Neural cell (in vitro differentiated cells): Measurements from ENCODE around the gene LRRC14B. TPM values are rescaled to one million over a fixed set of nuclear protein-coding genes. Genes with fewer than 3 reads are reported as not detected.
"Not testable (repeated sequence)": the region's sequence is repeated elsewhere in the genome, so short reads cannot be mapped to it uniquely, and the experiment has no call there.

Experiments
- H2AFZ ChIP-seq: fragments of 200-600, 300-800 bp; sonication (generic), shearing (Covaris generic); 2 replicates; pipeline ENCODE4 v1.6.0; 2014; ENCODE audit warnings: low read depth, mild to moderate bottlenecking, antibody characterized with exemption, low read length, moderate library complexity
- H3F3A ChIP-seq: fragments of 200-600 bp; shearing (Covaris generic); 2 replicates; pipeline ENCODE4 v1.6.1; 2016; ENCODE audit warnings: mild to moderate bottlenecking, moderate library complexity, mixed read lengths, antibody characterized with exemption, low read length; ENCODE audit not compliant: insufficient read depth, poor library complexity, severe bottlenecking
- H3K27ac ChIP-seq: fragments of 200-600, 300-800 bp; sonication (generic), shearing (Covaris generic); 2 replicates; pipeline ENCODE4 v1.5.1; 2014; ENCODE audit warnings: mild to moderate bottlenecking, low read length, moderate library complexity
- H3K27me3 ChIP-seq: fragments of 300-800, 200-600 bp; sonication (generic), shearing (Covaris generic); 2 replicates; pipeline ENCODE4 v1.6.0; 2014; ENCODE audit warnings: mild to moderate bottlenecking, low read depth, low read length, moderate library complexity; ENCODE audit not compliant: insufficient read depth
- H3K36me3 ChIP-seq: fragments of 300-800, 200-600 bp; sonication (generic), shearing (Covaris generic); 2 replicates; pipeline ENCODE4 v1.5.1; 2014; ENCODE audit warnings: mild to moderate bottlenecking, antibody characterized with exemption, low read length, moderate library complexity; ENCODE audit not compliant: insufficient read depth
- H3K4me2 ChIP-seq: fragments of 300-800, 200-600 bp; sonication (generic), shearing (Covaris generic); 2 replicates; pipeline ENCODE4 v1.6.0; 2014; ENCODE audit warnings: mild to moderate bottlenecking, low read length
- H3K4me3 ChIP-seq: fragments of 300-800, 200-600 bp; sonication (generic), shearing (Covaris generic); 2 replicates; pipeline ENCODE4 v1.5.1; 2014; ENCODE audit warnings: mild to moderate bottlenecking, low read length, moderate library complexity
- H3K79me2 ChIP-seq: fragments of 200-600 bp; shearing (Covaris generic); replicated peaks from 2 replicates; pipeline ENCODE4 v1.6.0; 2014; ENCODE audit warnings: mild to moderate bottlenecking, low read length, moderate library complexity; ENCODE audit not compliant: insufficient read depth
- H3K9ac ChIP-seq: fragments of 300-800, 200-600 bp; sonication (generic), shearing (Covaris generic); 2 replicates; pipeline ENCODE4 v1.6.1; 2016; ENCODE audit warnings: mild to moderate bottlenecking, low read length, mixed read lengths
- H3K9me2 ChIP-seq: fragments of 200-600 bp; shearing (Covaris generic); 2 replicates; pipeline ENCODE4 v1.6.1; 2016; ENCODE audit warnings: mild to moderate bottlenecking, low read length, mixed read lengths; ENCODE audit not compliant: insufficient read depth
- H3K9me3 ChIP-seq: fragments of 200-600, 300-800 bp; sonication (generic), shearing (Covaris generic); 2 replicates; pipeline ENCODE4 v1.6.1; 2016; ENCODE audit warnings: mild to moderate bottlenecking, mixed run types, low read length, moderate library complexity, mixed read lengths
- H4K20me1 ChIP-seq: fragments of 200-600 bp; shearing (Covaris generic); 2 replicates; pipeline ENCODE4 v1.6.1; 2016; ENCODE audit warnings: mild to moderate bottlenecking, mixed run types; ENCODE audit not compliant: insufficient read depth
- CTCF ChIP-seq: fragments of 450-650 bp; IDR thresholded peaks from 2 replicates; pipeline ENCODE4 v1.5.1; 2014; ENCODE audit warnings: antibody characterized with exemption, mild to moderate bottlenecking, moderate library complexity; ENCODE audit not compliant: poor library complexity, severe bottlenecking
- EP300 ChIP-seq: fragments of 450-650 bp; conservative IDR thresholded peaks from 2 replicates; pipeline ENCODE4 v1.6.1; 2014; ENCODE audit warnings: antibody characterized with exemption, mild to moderate bottlenecking, moderate library complexity; ENCODE audit not compliant: poor library complexity, severe bottlenecking
- EZH2 ChIP-seq: fragments of 200-600, 300-800 bp; shearing (Covaris generic), sonication (generic); IDR thresholded peaks from 2 replicates; pipeline ENCODE4 v1.6.1; 2014; ENCODE audit warnings: antibody characterized with exemption, low read length, borderline replicate concordance, mild to moderate bottlenecking; ENCODE audit not compliant: insufficient read depth, poor library complexity, severe bottlenecking
- MXI1 ChIP-seq: fragments of 450-650 bp; conservative IDR thresholded peaks from 2 replicates; pipeline ENCODE4 v1.6.1; 2014; ENCODE audit warnings: antibody characterized with exemption, mild to moderate bottlenecking; ENCODE audit not compliant: poor library complexity, severe bottlenecking
- POLR2AphosphoS5 ChIP-seq: IDR thresholded peaks from 2 replicates; pipeline ENCODE4 v1.6.1; 2012
- RAD21 ChIP-seq: fragments of 450-650 bp; conservative IDR thresholded peaks from 2 replicates; pipeline ENCODE4 v1.6.1; 2014; ENCODE audit warnings: antibody characterized with exemption, mild to moderate bottlenecking, moderate library complexity
- SMC3 ChIP-seq: fragments of 450-650 bp; conservative IDR thresholded peaks from 2 replicates; pipeline ENCODE4 v1.6.1; 2014; ENCODE audit warnings: antibody characterized with exemption, mild to moderate bottlenecking, moderate library complexity; ENCODE audit not compliant: poor library complexity
- TAF1 ChIP-seq: IDR thresholded peaks from 2 replicates; pipeline ENCODE4 v1.6.1; 2012; ENCODE audit warnings: low read depth
- polyA plus RNA-seq: library from polyadenylated mRNA; depleted of rRNA; stranded (reverse); fragments of >200 nt; gene quantifications from 2 replicates; pipeline ENCODE4 v1.2.3, GENCODE V29; 2014

LRRC14B gene
- polyA plus RNA-seq, 1 donor from 2014 or later: not detected

- Histone ChIP-seq H4K20me1 (no peaks in the 10 kb centered on the region), H3K4me2 (no peak overlapping the region), H3K27me3 (no peaks in the 10 kb centered on the region), H3K9me2 (no peaks in the 10 kb centered on the region), H3F3A (no peaks in the 10 kb centered on the region), H3K9me3 (no peaks in the 10 kb centered on the region), H2AFZ (no peak overlapping the region), H3K4me3 (no peak overlapping the region), H3K27ac (no peak overlapping the region), H3K36me3 (no peaks in the 10 kb centered on the region), H3K79me2 (no peaks in the 10 kb centered on the region), H3K9ac (no peak overlapping the region)
- TF ChIP-seq EZH2 (no peak), EP300 (no peak), SMC3 (no peak), CTCF (no peak), TAF1 (no peak), RAD21 (no peak)
Measured at GRCh38 chr5:231661-232060, 40.4 kb downstream of the LRRC14B start.

- H3K27me3 ChIP-seq, H3F3A ChIP-seq, H3K9ac ChIP-seq, H4K20me1 ChIP-seq, H3K9me2 ChIP-seq, H3K79me2 ChIP-seq, H3K4me3 ChIP-seq, H3K9me3 ChIP-seq, H3K4me2 ChIP-seq, H2AFZ ChIP-seq, H3K27ac ChIP-seq, H3K36me3 ChIP-seq: not testable (repeated sequence)
Measured at GRCh38 chr5:233426-233825, 42.1 kb downstream of the LRRC14B start.

- no peaks in the 10 kb centered on the region for H4K20me1 ChIP-seq
- no peak overlapping the region for H3K4me3 ChIP-seq
- TF ChIP-seq EZH2: no peak
- TF ChIP-seq CTCF: no peak
- no peak for TF ChIP-seq RAD21
- TF ChIP-seq POLR2AphosphoS5: no peak
- TF ChIP-seq MXI1: no peak
- TF ChIP-seq SMC3: no peak
- H3K36me3 ChIP-seq: no peaks in the 10 kb centered on the region
- H3K27ac ChIP-seq: no peak overlapping the region
- no peak overlapping the region for H3K9ac ChIP-seq
- H3K9me3 ChIP-seq: no peaks in the 10 kb centered on the region
- no peak overlapping the region for H3K4me2 ChIP-seq
- no peaks in the 10 kb centered on the region for H3K79me2 ChIP-seq
- H3F3A ChIP-seq: no peaks in the 10 kb centered on the region
- H3K27me3 ChIP-seq: no peaks in the 10 kb centered on the region
- H3K9me2 ChIP-seq: no peaks in the 10 kb centered on the region
- H2AFZ ChIP-seq: no peak overlapping the region
Measured at GRCh38 chr5:234450-234849, 43.2 kb downstream of the LRRC14B start.

- not testable (repeated sequence) for H2AFZ ChIP-seq, H4K20me1 ChIP-seq, H3K79me2 ChIP-seq, H3K27me3 ChIP-seq, H3K36me3 ChIP-seq, H3K9me2 ChIP-seq, H3K9me3 ChIP-seq, H3K4me2 ChIP-seq, H3K9ac ChIP-seq, H3F3A ChIP-seq, H3K27ac ChIP-seq, H3K4me3 ChIP-seq
Measured at GRCh38 chr5:235527-235926, 44.2 kb downstream of the LRRC14B start.

GRCh38 chr5:237931-238330 lies 46.6 kb downstream of the LRRC14B start:
- H3F3A ChIP-seq, H3K36me3 ChIP-seq, H3K79me2 ChIP-seq, H3K4me3 ChIP-seq, H3K9ac ChIP-seq, H3K9me3 ChIP-seq, H3K27me3 ChIP-seq, H3K4me2 ChIP-seq, H2AFZ ChIP-seq, H3K27ac ChIP-seq, H3K9me2 ChIP-seq, H4K20me1 ChIP-seq: not testable (repeated sequence)
